H9 (cell line): ENCODE results near the gene TBC1D2. TPM values are rescaled to one million over a fixed set of nuclear protein-coding genes. Genes with fewer than 3 reads are reported as not detected.

Experiments used
- DNase-seq: peaks from one replicate; pipeline ENCODE4 v3.0.0-alpha.2; 2017
- H2AFZ ChIP-seq: one replicate; pipeline ENCODE4 v1.6.1; 2013; ENCODE audit warnings: mild to moderate bottlenecking, low read length, control low read depth, moderate library complexity
- H2AK5ac ChIP-seq: 2 replicates; pipeline ENCODE4 v1.6.1; 2013; ENCODE audit warnings: low read length, control low read depth, mixed read lengths; ENCODE audit not compliant: insufficient read length
- H2BK120ac ChIP-seq: one replicate; pipeline ENCODE4 v1.6.1; 2013; ENCODE audit warnings: low read depth, mild to moderate bottlenecking, low read length, control low read depth, inconsistent platforms; ENCODE audit not compliant: poor library complexity, severe bottlenecking
- H2BK12ac ChIP-seq: 2 replicates; pipeline ENCODE4 v1.6.1; 2013; ENCODE audit warnings: low read length, control low read depth, mixed read lengths, low read depth; ENCODE audit not compliant: insufficient read length
- H2BK15ac ChIP-seq: 2 replicates; pipeline ENCODE4 v1.6.1; 2013; ENCODE audit warnings: low read depth, low read length, control low read depth
- H2BK20ac ChIP-seq: one replicate; pipeline ENCODE4 v1.6.1; 2013; ENCODE audit warnings: low read depth, mild to moderate bottlenecking, low read length, control low read depth, inconsistent platforms; ENCODE audit not compliant: poor library complexity, severe bottlenecking
- H2BK5ac ChIP-seq: 2 replicates; pipeline ENCODE4 v1.6.1; 2013; ENCODE audit warnings: low read length, control low read depth, mixed read lengths; ENCODE audit not compliant: insufficient read length
- H3K14ac ChIP-seq: 2 replicates; pipeline ENCODE4 v1.6.1; 2013; ENCODE audit warnings: low read length, control low read depth; ENCODE audit not compliant: insufficient read depth
- H3K18ac ChIP-seq: 2 replicates; pipeline ENCODE4 v1.6.1; 2013; ENCODE audit warnings: low read depth, mild to moderate bottlenecking, mixed read lengths, low read length, control low read depth; ENCODE audit not compliant: insufficient read length
- H3K23ac ChIP-seq: 2 replicates; pipeline ENCODE4 v1.6.1; 2013; ENCODE audit warnings: low read length, control low read depth, mixed read lengths, low read depth; ENCODE audit not compliant: insufficient read length
- H3K23me2 ChIP-seq: 2 replicates; pipeline ENCODE4 v1.6.1; 2013; ENCODE audit warnings: low read depth, mild to moderate bottlenecking, mixed read lengths, low read length, control low read depth; ENCODE audit not compliant: insufficient read length, poor library complexity, severe bottlenecking
- H3K27ac ChIP-seq: 2 replicates; pipeline ENCODE4 v1.5.1; 2013; ENCODE audit warnings: low read length, control low read depth, mixed read lengths, low read depth; ENCODE audit not compliant: insufficient read length
- H3K27me3 ChIP-seq: 2 replicates; pipeline ENCODE4 v1.6.1; 2013; ENCODE audit warnings: low read length, control low read depth, inconsistent platforms; ENCODE audit not compliant: insufficient read depth
- H3K4ac ChIP-seq: 2 replicates; pipeline ENCODE4 v1.6.1; 2013; ENCODE audit warnings: low read depth, mild to moderate bottlenecking, control low read depth, inconsistent platforms, low read length, moderate library complexity
- H3K4me1 ChIP-seq: 2 replicates; pipeline ENCODE4 v1.6.1; 2013; ENCODE audit warnings: low read length, control low read depth, inconsistent platforms; ENCODE audit not compliant: insufficient read depth
- H3K4me2 ChIP-seq: 2 replicates; pipeline ENCODE4 v1.6.1; 2013; ENCODE audit warnings: low read length, control low read depth, mixed read lengths; ENCODE audit not compliant: insufficient read length, insufficient read depth
- H3K56ac ChIP-seq: 2 replicates; pipeline ENCODE4 v1.6.1; 2013; ENCODE audit warnings: low read depth, mild to moderate bottlenecking, mixed read lengths, low read length, control low read depth; ENCODE audit not compliant: insufficient read length
- H3K79me1 ChIP-seq: 2 replicates; pipeline ENCODE4 v1.6.1; 2013; ENCODE audit warnings: low read depth, mild to moderate bottlenecking, moderate library complexity, low read length, control low read depth, inconsistent platforms; ENCODE audit not compliant: insufficient read depth, poor library complexity, severe bottlenecking
- H3K79me2 ChIP-seq: 2 replicates; pipeline ENCODE4 v1.6.1; 2013; ENCODE audit warnings: low read length, control low read depth, inconsistent platforms; ENCODE audit not compliant: insufficient read depth
- H3K9ac ChIP-seq: 2 replicates; pipeline ENCODE4 v1.6.1; 2013; ENCODE audit warnings: low read length, control low read depth, mixed read lengths; ENCODE audit not compliant: insufficient read length; ENCODE audit errors: extremely low read depth
- H3K9me3 ChIP-seq: one replicate; pipeline ENCODE4 v1.6.1; 2013; ENCODE audit warnings: low read depth, low read length, inconsistent platforms; ENCODE audit not compliant: control insufficient read depth
- H3T11ph ChIP-seq: one replicate; pipeline ENCODE4 v1.6.1; 2013; ENCODE audit warnings: mild to moderate bottlenecking, low read length, control low read depth, inconsistent platforms
- H4K20me1 ChIP-seq: one replicate; pipeline ENCODE4 v1.6.1; 2013; ENCODE audit not compliant: control insufficient read depth, insufficient read length, insufficient read depth
- H4K5ac ChIP-seq: 2 replicates; pipeline ENCODE4 v1.6.1; 2013; ENCODE audit warnings: low read depth, mild to moderate bottlenecking, mixed read lengths, low read length, control low read depth; ENCODE audit not compliant: insufficient read length
- H4K8ac ChIP-seq: replicated peaks from 2 replicates; pipeline ENCODE4 v1.6.1; 2013; ENCODE audit warnings: low read length, control low read depth, mixed read lengths, low read depth; ENCODE audit not compliant: insufficient read length
- H4K91ac ChIP-seq: 2 replicates; pipeline ENCODE4 v1.6.1; 2013; ENCODE audit warnings: low read depth, mild to moderate bottlenecking, moderate library complexity, mixed read lengths, low read length, control low read depth; ENCODE audit not compliant: insufficient read length
- H3K27ac Mint-ChIP-seq, 3 experiments: 2 replicates in 2 of 3; 3 replicates in 1 of 3; pipeline ENCODE4 v1.8.0; 2020 to 2021; ENCODE audit warnings: mixed read lengths in 3 of 3, mild to moderate bottlenecking in 1 of 3, moderate library complexity in 1 of 3
- H3K27me3 Mint-ChIP-seq: 2 replicates; pipeline ENCODE4 v1.8.0; 2021; ENCODE audit warnings: low read depth, mild to moderate bottlenecking, moderate library complexity, mixed read lengths
- H3K36me3 Mint-ChIP-seq, 3 experiments: 2 replicates in 2 of 3; 3 replicates in 1 of 3; pipeline ENCODE4 v1.8.0; 2020 to 2021; ENCODE audit warnings: low read depth in 3 of 3, mixed read lengths in 3 of 3; ENCODE audit not compliant: insufficient read depth in 1 of 3
- H3K4me1 Mint-ChIP-seq, 2 experiments: 2 replicates each; pipeline ENCODE4 v1.8.0; 2020; ENCODE audit warnings: mixed read lengths in 2 of 2
- H3K4me3 Mint-ChIP-seq, 2 experiments: 2 replicates in 1 of 2; 3 replicates in 1 of 2; pipeline ENCODE4 v1.8.0; 2020 to 2021; ENCODE audit warnings: mild to moderate bottlenecking in 2 of 2, mixed read lengths in 2 of 2, moderate library complexity in 1 of 2
- H3K9me3 Mint-ChIP-seq, 2 experiments: 2 replicates in 1 of 2; 3 replicates in 1 of 2; pipeline ENCODE4 v1.8.0; 2020; ENCODE audit warnings: mild to moderate bottlenecking in 2 of 2, mixed read lengths in 2 of 2, moderate library complexity in 1 of 2
- whole genome bisulfite sequencing: extraction: QIAGEN DNeasy Blood & Tissue Kit; methylation state at CpG from one replicate; pipeline ENCODE4 v1.1.7; 2013; ENCODE audit warnings: missing lambda C conversion rate, low lambda C conversion rate, mixed read lengths; ENCODE audit not compliant: insufficient read length; ENCODE audit errors: extremely low coverage; 5-methylcytosine and 5-hydroxymethylcytosine counted together
- total RNA-seq: library from RNA; stranded (reverse); gene quantifications from 2 replicates; pipeline ENCODE4 v1.2.1, GENCODE V29; 2021
- TF ChIP-seq, protein P1 (sequence below): fragments of 200-600 bp; sonication (generic); conservative IDR thresholded peaks from 3 replicates; pipeline ENCODE4 v1.8.0; 2021; ENCODE audit warnings: antibody characterized with exemption, mild to moderate bottlenecking

TBC1D2 gene
- total RNA-seq, 1 experiment from 2014 or later: 2.9 TPM

DNA sequence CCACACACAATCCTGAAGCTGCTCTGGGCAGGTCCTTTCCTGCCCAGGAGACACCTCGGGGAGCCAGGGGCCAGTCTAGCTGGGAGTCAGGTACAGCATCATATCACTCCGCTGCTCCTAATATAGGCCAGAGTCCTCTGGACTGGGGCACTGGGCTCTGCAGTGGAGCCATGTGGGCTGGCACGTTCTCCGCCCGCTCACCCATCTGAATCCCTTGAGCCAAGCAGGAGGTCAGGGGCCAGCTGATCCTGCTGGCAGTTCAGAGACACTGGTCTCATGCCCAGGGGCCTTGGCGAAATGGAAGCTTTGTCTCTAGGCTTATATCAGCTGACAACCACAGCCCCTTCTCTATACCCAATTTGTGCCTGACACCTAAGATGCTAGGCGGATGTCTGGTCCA, 53.7 kb downstream of the TBC1D2 start:
- Mint-ChIP-seq H3K27me3 (no peaks in the 10 kb centered on the region), H3K36me3 (peaks cover 0 to 3% (median 0%) of the 10 kb centered on the region in 3 experiments; a peak in 2 of 7 replicates), H3K27ac (no peak overlapping the region), H3K4me1 (peaks cover 25 to 29% of the 10 kb centered on the region in 2 experiments), H3K4me3 (no peak overlapping the region), H3K9me3 (no peaks in the 10 kb centered on the region)
- no peak overlapping the region for H3K4me2 ChIP-seq
- no peaks in the 10 kb centered on the region for H3K79me2 ChIP-seq
- H3K79me1 ChIP-seq: no peaks in the 10 kb centered on the region
- no peak overlapping the region for H3K14ac ChIP-seq
- no peak overlapping the region for H3K27ac ChIP-seq
- no peak overlapping the region for H4K91ac ChIP-seq
- no peak overlapping the region for H3K18ac ChIP-seq
- H3K23me2 ChIP-seq: no peaks in the 10 kb centered on the region
- H4K8ac ChIP-seq: no peak overlapping the region
- H4K20me1 ChIP-seq: no peaks in the 10 kb centered on the region
- H2BK12ac ChIP-seq: no peak overlapping the region
- H3K27me3 ChIP-seq: no peaks in the 10 kb centered on the region
- peaks cover 8% of the 10 kb centered on the region; the same call in 1 of the 2 replicates for H3K4me1 ChIP-seq
- H2AK5ac ChIP-seq: no peak overlapping the region
- H3K9me3 ChIP-seq: no peaks in the 10 kb centered on the region
- H3K9ac ChIP-seq: no peak overlapping the region
- no CpG with 5 or more reads among the region's 7 CpGs for WGBS
- no peak overlapping the region for H3K4ac ChIP-seq
- no peak for DNase-seq
- H2BK120ac ChIP-seq: no peak overlapping the region
- no peak overlapping the region for H2AFZ ChIP-seq
- no peak overlapping the region for H2BK20ac ChIP-seq
- no peak overlapping the region for H3K23ac ChIP-seq
- H3T11ph ChIP-seq: no peak overlapping the region
- H2BK5ac ChIP-seq: no peak overlapping the region
- H3K56ac ChIP-seq: no peak overlapping the region
- H4K5ac ChIP-seq: no peak overlapping the region
- H2BK15ac ChIP-seq: no peak overlapping the region
- TF ChIP-seq, protein P1, sequence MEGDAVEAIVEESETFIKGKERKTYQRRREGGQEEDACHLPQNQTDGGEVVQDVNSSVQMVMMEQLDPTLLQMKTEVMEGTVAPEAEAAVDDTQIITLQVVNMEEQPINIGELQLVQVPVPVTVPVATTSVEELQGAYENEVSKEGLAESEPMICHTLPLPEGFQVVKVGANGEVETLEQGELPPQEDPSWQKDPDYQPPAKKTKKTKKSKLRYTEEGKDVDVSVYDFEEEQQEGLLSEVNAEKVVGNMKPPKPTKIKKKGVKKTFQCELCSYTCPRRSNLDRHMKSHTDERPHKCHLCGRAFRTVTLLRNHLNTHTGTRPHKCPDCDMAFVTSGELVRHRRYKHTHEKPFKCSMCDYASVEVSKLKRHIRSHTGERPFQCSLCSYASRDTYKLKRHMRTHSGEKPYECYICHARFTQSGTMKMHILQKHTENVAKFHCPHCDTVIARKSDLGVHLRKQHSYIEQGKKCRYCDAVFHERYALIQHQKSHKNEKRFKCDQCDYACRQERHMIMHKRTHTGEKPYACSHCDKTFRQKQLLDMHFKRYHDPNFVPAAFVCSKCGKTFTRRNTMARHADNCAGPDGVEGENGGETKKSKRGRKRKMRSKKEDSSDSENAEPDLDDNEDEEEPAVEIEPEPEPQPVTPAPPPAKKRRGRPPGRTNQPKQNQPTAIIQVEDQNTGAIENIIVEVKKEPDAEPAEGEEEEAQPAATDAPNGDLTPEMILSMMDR: no peak
